Stimulated activated CD8-positive, alpha-beta memory T cell treated with anti-CD3 and anti-CD28 coated beads, Interleukin-15, amount 100 ng/mL, for 1 hour (primary cell): ENCODE results near the gene SRPK2.
"Not testable (repeated sequence)": the region's sequence is repeated elsewhere in the genome, so short reads cannot be mapped to it uniquely, and the experiment has no call there.

Experiments
- DNase-seq: peaks from one replicate; pipeline ENCODE4 v3.0.0-alpha.2; 2020; ENCODE audit warnings: low read depth

The SRPK2 gene

DNA sequence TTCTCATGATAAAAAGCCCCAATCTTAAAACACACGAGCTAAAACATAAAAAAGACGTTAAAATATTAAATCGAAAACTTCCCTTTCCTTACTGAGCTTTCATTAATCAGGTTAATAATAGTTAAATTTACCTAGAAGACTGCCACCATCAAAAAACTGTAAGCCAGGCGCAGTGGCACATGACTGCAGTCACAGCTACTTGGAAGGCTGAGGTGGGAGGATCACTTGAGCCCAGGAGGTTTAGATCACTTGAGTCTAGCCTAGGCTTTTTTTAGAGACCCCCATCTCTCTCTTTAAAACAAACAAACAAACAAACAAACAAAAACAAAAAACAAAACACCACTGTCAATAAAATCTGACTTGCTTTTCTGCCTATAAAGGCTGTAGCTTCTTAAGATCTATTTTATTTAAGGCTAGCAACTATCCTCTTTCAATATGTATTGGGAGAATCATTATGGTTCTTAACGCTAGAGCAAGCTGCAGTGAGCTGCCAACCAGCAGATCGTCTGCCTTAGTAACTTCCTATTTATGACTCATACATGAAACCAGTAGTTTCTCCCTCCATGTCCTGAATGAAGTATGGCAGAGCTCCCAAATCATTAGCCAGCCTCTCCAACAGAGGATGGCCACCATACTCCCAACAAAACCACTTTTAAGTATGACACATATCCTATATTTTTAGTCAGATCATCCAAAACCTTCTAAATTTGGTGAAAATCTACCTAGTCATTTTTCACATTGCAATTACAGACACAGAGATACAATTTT is 163.7 kb downstream of the SRPK2 start:
- no peak for DNase-seq

DNA sequence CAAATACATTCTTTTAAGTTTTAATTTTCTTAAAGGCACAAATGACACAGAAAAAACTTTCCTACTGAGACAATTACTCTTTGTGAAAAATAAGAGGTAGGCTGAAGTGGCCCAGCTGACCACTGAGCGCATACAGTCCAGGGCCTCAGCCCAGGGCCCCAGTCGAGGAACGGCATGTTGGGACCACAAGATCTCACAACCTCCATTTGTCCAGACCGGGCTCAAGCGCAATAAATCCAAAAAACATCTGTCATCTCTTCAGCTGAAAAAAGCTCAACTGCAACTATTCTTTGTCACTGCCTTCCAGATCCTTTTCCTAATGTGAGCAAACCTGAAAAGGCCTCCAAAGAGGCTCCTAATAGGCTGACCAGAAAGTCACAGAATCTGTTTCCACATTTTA is 165.8 kb downstream of the SRPK2 start:
- DNase-seq, result no peak

DNA sequence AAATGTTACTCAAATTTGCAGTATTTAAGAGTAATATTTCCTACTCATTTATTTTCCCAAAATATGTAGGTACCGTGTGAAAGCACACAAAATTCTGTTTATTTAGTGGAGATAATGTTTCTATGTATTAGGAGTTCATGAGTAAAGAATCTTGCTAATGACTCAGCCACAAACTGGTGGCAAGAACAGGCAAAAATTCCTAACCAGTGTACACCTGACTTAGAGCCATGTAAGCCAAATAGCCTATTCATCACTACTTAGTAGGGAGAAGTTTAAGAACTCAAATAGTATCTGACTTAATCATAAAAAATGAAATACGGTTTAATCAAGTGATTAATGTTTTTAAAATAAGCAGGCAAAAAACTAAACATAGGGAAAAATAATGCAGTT is 169.0 kb downstream of the SRPK2 start:
- DNase-seq, result no peak

DNA sequence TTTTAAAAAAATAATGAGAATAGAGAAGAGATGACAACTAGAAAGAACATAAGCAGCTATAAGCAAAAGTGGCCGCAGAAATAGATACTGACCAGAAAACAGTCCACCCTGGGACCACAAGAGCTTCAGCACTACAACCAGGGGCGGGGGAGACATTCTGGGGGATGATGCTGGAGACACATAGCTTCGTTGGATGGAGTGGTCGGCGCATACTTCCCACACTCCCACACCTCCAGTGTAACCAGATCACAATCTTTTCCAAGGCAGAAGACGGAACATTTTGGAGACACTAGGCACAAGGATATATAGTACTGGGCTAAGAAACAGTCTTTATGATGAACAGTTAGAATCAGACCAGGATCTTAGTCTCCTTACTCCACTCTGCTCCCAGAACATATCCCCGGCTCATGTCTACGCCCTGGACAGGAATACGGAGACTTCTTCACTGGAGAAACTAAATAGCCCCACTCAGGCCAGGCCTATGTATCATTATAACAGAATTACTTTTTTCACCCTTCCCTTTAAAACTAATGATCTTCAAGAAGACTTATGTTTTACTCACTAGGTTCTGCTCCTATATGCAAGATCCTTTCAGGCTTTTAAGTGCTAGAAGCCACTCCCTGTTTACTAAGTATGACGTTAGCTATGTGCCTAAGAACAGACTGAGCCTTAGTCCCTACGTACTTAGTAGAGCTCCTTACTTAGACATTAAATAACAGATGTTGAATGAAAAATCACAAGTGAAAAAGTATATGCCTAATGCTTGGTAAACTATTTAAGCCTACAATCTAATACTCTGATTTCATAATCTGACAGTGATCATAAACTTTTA is 169.6 kb downstream of the SRPK2 start:
- no peak for DNase-seq

- no peak for DNase-seq
These were observed 170.5 kb downstream of the SRPK2 start for GRCh38 chr7:105218215-105218614.

- DNase-seq, result no peak
These were observed 171.9 kb downstream of the SRPK2 start for GRCh38 chr7:105216786-105217185.

GRCh38 chr7:105215821-105216220 is 172.9 kb downstream of the SRPK2 start:
- no peak for DNase-seq

GRCh38 chr7:105215182-105215581 is 173.5 kb downstream of the SRPK2 start:
- DNase-seq, result no peak

- DNase-seq, result no peak
These were observed 175.1 kb downstream of the SRPK2 start for GRCh38 chr7:105213611-105214010.

DNA sequence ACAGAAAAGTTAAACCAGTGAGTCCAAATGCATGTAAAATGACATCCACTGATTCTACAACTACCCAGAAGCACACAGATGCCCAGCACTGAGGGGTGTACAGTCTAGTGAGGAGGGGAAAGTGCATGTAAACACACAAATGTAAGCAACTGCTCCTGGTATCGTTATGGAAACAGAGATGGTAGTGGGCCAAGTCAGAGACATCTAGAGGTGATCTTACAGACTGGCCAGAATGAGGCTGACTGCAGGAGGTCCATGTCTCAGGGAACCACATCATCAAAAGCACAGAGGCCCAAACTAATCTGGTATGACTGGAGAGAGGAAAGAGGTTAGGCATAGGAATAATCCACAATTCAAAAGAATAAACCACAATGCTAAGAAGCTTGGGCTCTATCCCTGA is 176.5 kb downstream of the SRPK2 start:
- DNase-seq, result no peak

DNA sequence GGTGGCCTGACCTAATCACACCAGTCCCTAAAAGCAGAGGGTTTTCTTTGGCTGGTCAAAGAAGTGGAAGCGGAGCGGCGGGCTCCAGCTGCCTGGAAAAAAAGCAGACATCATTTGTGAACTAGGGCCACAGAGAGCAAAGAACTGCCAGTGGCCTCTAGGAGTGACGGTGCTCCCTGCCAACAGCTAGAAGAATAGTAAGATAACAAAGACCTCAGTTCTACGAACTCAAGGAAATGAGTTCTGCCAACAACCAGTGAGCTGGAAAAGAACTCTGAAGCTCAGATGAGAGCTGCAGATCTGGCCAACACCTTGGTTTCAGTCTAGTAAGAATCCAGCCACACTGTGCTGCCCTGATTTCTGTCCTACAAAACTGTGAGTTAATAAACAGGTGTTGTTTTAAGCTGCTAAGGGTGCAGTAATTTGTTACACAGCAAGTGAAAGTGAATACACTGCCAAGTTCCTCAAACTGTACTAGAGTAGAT is 178.0 kb downstream of the SRPK2 start:
- no peak for DNase-seq

DNA sequence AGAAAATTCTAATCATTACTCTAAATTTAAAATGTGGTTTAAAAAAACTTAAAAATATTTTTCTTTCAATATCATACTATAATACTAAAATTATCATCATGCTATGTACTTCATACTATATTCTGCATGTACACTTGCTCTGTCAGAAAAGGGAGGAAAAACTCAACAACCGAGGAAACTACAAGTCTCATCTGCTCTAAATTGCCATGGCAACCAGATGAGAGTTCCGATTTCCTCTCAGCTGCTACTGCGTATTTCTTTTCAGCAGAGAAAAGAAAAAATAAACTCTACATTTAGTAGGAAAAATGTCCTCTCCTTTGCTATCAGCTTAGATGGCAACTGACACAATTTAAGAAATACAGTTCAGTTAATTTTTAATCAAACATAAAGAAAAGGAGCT is 178.9 kb downstream of the SRPK2 start:
- no peak for DNase-seq

DNA sequence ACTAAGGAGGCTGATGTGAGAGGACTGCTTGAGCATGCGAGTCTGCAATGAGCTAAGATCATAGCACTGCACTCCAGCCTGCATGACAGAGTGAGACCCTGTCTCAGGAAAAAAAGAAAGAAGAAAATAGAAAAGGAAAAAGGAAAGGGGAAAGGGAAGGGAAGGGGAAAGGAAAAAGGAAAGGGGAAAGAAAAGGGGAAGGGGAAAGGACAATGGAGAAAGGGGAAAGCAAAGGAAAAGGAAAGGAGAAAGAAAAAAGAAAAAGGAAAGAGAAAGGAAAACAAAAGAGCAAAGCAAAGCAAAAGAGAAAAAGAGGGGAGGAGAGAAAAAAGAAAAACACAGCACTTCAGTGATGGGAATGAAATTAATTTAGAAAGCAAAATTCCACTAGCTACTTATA is 179.3 kb downstream of the SRPK2 start:
- no peak for DNase-seq

DNA sequence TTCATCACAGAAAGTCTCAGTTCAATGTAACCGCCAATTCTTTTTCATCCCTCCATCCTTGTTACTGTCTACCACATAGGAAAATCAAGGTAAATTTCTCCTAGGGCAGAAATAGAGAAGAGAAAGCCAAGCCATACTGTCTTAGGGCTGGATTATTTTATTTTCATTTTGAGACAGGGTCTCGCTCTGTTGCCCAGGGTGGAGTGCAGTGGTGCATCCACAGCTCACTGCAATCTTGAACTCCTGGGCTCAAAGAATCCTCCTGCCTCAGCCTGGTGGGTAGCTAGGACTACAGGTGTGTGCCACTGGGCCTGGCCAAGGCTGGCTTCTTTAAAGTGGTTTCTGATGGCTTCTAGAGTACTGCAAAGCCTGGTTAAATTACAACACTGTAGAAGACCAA is 181.7 kb downstream of the SRPK2 start:
- no peak for DNase-seq

GRCh38 chr7:105205592-105206237 is 183.0 kb downstream of the SRPK2 start:
- no peak for DNase-seq

- no peak for DNase-seq
These were observed 183.8 kb downstream of the SRPK2 start for GRCh38 chr7:105204953-105205352.

- no peak for DNase-seq
These were observed 184.2 kb downstream of the SRPK2 start for GRCh38 chr7:105204520-105204919.

DNA sequence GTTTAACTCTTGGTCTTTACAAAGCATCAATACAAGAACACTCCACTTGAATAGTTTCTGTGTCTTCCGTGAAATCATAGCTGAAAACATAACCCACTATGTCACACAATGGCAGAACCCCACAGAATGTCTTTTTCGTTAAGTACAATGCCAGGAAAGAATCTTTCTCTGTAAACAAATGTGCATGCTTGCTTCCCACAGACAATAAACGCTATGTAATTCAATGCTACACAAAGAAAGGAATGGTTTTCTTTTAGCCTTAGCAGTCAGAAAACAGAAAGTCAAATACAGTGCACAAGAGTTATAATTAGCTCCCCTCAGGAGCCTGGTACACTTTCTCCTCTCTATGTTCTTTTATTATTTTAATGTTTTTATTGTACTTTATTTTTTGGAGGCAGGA is 186.1 kb downstream of the SRPK2 start:
- DNase-seq, result no peak

DNA sequence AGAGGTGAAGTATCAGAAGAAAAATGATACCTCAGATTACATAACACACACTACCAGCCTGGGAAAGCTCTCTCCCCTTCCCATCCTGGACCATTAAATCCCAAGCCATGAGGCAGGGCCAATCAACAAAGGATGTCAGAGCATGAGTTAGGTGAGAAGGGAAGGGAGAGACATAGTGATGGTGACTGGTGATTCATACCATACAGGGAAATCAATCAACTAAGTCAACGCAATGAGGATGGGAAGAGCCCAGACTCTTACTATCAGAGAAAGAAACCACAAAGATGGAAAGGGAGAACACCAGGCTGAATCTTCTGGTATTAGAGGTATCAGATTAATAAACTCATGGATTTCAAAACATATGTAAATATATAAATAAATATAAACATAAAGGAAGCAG is 189.3 kb downstream of the SRPK2 start:
- DNase-seq, result no peak

GRCh38 chr7:105198223-105198622 is 190.5 kb downstream of the SRPK2 start:
- no peak for DNase-seq

DNA sequence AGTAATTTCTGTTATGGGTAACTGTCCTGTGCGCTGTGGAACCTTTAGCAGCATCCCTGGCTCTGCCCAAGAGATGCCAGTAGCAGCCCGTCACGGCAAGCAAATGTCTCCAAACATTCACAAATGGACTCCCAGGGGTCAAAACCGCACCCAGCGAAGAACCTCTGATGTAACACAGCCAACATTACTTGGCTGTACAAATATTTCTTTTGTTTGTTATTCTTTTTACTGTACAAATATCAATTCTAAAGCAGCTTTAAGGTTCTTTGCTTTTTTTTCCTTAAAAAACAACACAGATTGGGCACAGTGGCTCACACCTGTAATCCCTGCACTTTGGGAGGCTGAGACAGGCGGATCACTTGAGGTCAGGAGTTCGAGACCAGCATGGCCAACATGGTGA is 192.2 kb downstream of the SRPK2 start:
- no peak for DNase-seq

- no peak for DNase-seq
These were observed 192.8 kb downstream of the SRPK2 start for GRCh38 chr7:105195891-105196290.

- DNase-seq, result not testable (repeated sequence)
These were observed 193.8 kb downstream of the SRPK2 start for GRCh38 chr7:105194959-105195358.
